Activated gamma-delta T cell treated with anti-CD3 and anti-CD28 coated beads, Interleukin-2, amount 50 U/mL, for 16 hours (primary cell): ENCODE data around the gene IRX2.

Experiments used
- DNase-seq: peaks from one replicate; pipeline ENCODE4 v3.0.0-alpha.2; 2020; ENCODE audit warnings: low read depth

IRX2 gene

DNA sequence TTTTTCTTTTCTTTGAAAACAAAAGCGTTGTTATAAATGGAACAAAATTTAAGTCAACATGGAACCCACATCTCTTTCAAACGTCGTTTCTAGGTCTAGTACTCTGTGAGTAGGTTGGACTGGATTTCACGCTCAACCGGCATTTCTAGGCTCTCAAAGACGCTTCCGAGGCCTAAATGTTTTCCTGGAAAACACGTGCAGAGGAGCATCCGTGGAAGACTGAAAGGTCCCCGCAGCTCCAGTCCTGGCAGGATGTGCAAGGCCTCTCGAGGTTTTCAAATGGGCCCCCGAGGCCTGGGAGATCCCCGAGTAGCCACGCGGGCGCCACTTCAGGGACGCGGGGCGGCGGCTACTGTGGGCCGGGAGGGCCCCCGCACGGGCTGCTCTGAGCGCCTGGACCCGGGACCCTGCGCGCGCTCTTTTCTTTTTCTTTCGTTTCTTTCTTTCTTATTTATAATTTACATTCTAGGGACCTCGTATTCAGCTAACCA, 4.2 kb upstream of the IRX2 start:
- no peak for DNase-seq

DNA sequence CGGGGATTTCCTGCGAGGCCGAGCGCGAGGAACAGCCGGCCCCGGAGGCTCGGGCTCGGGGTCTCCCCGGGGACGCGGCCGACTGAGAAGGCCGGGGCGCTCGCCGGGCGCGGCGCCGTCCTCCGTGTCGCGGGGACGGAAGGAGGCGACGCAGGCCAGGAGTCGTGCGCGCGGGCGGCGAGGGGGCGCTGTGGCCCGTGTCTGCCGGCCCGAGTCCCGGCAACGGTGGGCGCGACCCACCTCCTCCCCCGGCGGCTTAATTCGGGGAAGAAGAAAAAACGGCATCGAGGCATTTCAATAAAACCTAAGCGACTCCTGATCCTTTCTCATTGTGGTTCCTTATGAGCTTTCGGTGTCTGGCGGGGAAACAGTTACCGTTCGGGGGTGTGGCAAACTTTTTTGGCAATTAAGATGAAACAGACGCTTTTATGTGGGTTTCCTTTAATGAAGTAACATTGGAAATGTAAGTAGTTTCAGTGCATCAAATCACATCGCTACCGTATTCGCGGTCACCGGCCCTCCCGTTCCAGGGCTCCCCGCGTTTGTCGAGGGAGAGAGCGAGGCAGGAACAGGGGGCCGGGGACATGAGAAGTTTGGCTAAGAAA, 3.7 kb upstream of the IRX2 start:
- DNase-seq: no peak

DNA sequence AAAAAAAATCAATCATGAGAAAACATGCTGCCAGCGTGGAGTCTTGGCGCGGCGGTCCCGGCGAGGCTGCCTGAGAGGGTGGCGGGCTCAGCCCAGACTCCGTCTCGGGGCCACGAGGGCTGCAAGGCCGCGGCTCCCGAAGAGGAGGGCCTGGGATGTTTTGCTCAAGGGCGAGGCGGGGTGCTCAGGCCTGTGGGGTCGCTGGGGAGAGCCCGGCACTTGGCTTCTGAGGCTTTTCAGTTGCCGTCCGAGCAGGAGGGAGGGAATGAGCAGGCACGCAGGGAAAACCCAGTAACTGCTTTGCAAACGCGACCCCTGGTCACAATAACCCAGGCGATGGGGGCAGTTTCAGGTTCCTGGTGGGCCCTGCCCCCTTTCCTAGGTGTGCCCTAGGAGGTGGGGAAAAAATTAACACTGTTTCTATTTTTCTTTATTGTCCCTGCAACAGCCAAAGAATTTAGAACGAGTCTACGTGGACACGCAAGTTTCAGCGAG, 3.2 kb upstream of the IRX2 start:
- DNase-seq: no peak

DNA sequence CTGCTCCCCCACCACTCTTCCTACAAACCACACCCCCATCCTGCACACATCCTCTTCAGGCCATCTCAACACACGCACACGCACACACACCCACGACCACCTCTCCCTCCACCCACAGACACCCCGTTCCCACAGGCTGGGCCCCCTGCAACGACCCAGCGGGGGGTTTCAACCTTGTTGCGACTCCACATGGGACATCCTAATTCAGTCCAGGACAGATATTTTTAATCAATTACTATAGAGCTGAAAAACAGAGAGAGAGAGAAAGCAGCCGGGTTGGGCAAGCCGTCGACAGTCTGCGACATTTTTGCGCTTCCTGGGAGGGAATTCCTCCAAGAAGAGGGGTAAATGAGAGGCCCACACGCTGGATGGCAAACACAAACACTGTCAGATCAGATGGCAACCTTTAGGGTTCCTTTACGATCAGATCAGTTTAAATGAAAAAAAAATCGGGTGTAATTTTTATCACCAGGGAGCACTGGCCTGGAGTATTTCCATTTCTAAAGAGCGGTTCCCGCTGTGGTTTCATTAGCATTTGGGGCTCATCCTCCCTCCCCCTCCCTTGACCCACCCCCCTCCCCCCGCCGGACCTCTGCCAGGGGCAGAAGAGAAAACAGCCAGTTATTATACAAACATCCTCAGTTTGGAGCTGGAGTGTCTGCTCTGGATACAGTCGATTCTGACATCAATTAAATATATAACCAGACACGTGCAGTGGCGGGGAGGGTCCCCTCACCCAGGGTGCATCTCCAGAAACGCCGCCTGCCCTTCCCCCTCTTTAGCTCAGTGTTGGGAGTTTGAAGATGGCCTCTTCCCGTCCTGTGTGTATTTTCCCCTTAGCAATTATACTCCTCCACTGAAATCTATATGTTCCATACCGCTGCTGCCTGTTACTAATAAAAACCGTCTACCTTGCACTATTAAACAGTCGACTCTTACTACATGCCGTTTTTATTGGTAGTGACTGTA, 2.3 kb upstream of the IRX2 start:
- no peak for DNase-seq

DNA sequence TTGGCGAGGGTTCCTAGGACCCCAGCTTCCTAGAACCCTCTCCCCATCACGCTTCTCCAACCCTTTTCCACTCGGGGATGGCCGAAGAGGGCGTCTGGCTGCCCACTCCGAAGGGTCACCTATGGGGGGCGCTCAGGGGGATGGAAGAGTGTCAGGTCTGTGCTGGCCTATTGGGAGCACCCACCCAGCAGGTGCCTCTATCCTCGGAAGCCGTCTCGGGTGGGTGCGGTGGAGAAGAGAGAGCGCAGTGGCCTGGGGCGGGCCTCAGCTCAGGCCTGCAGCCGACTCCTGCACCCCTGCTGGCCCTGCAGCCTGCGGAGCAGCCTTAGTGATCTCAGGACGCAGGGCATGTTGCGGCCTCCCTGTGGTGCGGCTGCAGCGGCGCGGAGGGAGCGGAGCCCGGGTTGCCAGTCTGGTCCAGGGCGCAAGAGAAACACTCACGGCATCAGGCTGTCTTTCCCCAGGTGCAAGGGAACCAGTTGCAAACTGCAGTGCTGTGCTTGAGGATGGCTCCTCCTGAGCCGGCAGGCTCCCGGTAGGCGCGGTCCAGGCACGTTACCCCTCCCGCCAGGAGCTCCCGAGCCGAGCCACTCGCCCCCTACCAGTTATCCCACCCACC, 1.5 kb upstream of the IRX2 start:
- no peak for DNase-seq

DNA sequence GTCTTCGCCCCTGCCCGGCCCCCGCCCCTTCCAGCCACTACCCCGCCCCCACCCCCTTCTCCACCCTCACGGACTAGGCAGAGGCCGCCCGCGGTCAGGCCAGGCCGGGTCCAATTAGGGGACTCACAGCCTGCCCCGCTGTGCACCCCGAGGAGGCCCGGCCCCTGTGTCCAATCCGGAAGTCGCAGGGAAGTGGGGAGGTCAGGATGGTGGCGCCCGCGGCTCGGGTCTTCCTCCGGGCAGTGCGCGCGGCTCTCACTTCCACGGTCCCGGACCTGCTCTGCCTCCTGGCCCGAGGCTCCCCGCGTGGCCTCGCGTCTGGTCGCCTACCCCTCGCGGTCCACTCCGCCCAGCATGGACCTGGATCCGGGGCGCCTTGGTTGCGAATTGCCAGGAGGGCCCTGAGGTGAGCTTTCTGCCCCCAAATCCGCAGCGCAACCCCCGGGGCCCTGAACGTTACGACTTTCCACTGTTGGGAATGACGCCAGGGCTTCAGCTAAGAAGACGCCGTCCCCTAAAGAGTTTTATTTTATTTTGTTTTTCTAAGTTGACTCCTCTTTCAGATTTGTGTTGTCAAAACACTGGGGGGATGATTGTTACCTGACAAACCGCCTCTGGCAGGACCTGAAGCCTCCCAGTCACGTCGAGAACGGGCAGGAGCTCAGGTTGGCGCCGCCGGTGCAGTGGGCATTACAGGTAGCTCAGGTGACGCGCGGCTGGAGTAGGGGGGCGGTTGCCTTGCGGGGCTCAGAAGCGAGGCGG, 763 bp upstream of the IRX2 start:
- DNase-seq: no peak

DNA sequence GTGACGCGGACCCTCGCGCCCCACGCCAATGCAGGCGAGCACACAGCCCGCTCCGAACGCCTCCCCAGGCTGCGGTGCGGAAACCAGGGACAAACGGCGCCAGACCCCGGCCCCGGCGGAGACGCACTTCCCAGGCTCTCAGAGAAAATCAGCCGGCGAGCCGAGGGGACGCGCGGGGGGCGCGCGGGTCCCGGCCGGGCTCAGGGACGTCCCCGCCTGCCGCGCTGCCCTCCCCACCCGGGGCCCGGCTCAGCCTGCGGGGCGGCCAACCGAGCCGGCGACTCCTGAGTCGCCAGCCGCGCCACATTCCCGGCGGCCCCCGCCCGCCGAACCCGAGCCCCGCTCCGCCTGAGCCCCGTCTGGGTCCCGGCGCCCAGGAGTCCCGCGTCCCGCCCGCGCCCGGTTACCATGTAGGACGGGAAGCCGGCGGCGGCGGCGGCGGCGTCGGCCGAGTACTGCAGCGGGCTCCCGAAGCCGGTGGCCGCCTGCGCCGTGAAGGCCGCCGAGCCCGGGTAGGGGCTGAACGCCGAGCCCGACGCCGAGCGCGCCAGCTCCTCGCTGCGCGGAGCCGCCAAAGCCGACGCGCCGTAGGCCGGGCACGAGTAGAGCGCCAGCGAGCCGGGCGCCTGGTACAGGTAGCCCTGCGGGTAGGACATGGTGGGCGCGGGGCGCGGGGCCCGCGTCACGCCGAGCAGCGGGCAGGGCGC, 566 bp downstream of the IRX2 start:
- DNase-seq: no peak

DNA sequence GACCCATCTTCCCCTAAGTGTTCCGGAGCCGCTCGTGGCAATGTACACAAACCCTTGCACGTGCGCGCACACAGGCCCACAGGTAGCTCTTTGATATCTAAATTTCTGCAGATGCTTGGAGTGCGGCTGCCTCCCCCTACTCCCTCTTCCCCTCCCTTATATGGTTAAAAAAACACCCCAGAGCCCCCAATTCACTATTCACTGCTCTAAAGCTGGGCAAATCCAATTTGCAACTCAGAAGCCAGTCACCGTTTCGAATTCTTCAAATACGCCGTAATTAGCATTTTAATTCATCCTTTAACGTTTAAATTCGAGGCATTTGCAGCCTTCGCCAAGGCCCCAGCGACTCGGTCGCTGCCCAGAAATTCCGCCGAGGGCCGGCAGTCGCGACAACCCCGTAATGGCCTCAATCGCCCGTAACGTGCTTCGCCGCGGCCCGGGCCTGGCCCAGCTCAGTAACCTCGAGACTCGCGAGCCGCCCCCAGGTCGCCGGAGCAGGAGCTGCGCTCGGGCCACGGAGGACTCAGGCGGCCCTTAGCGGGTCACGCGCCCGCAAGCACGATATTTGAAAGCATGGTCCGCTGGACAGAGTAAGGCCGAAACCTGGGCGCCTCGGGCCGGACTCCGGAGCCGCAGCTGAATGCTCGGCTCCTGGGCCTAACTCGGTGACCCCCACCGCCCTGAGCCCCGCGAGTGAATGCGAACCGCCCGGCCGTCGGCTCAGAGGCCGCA, 1.3 kb downstream of the IRX2 start:
- no peak for DNase-seq

DNA sequence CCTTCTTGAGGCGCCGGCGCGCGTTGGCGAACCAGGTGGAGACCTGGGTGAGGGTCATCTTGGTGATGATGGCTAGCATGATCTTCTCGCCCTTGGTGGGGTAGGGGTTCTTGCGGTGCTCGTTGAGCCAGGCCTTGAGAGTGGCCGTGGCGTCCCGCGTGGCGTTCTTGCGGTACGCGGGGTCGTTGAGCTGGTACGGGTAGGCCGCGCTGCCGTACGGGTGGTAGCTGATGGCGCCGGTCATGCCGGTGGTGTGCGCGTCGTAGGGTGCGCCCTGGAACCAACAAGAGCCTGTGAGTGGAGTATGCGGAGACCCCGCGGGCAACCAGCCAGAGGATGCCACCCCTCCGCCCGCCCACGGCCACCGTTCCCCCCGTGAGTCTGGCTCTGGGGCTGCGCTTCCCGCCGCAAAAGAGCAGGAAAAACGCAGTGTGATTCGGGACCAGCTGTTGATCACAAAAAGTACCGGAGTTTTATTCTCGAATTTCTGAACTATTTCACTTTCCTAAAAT, 1.9 kb downstream of the IRX2 start:
- no peak for DNase-seq

DNA sequence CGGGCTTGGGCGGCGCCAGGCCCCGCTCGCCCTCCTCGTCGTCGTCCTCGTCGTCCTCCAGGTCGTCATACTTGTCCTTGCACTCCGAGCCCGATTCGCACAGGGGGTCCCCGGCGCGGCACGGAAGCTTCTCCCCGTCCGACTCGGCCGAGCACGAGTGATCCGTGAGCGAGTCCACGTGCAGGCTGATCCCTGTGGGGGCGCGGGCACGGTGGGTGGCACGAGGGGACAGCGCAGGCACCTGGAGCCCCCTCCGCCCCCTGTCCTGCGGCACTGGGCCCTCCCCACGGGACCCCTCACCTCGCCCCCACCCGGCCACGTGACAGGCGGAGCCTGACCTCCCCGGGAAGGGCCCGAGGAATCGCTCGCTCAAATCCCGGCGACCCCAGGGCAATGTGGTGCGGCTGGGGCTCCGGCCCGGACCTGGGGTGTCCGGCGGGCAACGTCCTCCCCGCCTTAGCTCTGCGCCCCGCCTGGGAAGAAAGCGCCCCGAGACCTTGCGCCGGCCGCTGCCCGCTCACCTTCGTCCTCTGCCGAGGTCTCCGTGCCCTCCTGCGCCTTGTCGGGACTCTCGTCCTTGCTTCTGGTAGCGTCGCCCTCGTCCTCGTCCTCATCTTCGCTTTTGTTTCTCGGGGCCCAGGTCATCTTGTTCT, 2.5 kb downstream of the IRX2 start:
- no peak for DNase-seq

DNA sequence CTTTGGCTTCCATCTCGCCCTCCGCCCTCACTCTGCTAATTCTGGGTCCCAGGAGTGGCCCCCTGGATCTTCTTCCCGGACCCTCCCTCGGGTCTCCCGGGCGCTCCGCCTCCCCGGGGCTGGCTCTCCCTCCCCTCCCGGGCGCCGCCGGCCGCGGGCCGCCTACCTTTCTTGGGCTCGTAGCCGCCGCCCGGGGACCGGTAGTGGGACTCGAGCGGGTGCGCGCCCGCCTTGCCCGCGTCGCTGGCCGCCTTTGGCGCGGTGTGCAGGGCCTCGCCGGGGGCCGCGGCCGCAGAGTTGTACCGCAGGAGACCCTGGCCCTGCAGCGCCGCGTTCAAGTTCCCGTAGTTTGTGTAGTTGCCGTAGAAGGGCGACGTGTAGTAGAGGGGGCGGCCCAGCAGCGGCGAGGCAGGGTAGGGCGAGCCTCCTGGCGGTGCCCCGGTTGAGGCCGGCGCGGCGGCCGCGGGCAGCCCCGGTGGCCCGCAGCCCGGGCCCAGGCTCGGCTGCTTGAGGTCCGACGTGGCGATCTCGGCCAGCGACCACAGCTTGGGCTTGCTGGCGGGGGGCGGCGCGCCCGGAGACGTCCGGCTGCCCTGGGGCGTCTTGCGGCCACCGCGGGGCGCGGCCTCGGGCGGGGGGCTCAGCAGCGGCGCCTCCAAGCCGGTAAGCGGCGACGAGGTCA, 3.2 kb downstream of the IRX2 start:
- no peak for DNase-seq

DNA sequence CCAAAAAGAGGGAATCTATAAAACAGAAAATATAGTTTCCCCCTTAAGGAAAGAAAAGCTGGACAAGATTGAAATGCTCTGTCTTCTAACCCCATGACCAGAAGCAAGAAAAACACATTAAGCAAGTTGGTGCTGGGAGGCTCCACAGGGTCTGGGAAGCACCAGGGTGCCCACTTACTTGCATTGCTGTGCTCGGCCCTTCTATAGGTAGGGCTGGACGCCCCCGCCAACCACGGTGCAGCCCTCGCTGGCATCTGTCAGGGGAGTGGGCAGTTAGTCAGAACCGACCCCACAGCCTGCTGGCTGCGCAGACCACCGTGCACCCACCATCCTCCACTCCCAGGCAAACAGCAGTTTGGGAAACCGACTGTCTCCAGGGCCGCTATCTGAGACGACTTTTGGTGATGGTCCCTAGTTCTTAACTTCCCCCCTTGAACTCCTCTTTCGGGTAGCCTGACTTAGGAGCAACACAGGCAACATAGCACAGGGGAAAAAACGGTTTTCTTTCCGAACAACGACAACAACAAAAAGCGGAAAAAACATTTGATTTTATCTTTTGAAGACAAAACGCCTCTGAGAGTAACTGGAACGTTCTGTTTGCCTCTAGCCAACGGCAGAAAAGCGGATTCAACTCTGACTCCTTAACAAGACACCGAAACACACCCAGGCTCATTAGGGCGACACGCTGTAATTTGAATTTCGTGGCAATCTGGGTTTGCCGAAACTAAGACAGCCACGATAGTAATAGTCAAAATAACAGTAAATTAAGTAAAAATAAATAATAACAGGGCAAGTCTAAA, 3.9 kb downstream of the IRX2 start:
- DNase-seq: no peak

DNA sequence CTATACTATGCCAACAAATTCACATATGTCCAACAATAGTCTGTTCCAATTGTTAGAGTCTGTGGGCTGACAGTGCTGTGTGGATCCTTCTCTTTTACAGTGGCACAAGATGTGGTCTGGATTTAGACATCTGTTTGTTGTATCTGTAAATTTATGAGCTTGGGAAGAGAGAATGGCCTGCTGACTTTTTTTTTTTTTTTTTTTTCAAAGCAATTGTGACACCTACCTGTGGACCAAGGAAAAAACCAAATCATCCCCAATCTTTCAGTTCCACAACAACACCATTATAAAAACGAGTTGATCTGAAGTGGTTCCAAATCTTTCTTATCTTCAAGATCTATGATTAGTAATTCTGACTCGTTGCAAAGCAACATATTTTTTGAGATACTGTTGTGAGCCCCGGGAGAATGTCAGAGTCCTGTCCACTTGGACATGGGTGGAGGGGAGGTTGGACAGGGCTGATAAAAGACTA, 4.9 kb downstream of the IRX2 start:
- no peak for DNase-seq

DNA sequence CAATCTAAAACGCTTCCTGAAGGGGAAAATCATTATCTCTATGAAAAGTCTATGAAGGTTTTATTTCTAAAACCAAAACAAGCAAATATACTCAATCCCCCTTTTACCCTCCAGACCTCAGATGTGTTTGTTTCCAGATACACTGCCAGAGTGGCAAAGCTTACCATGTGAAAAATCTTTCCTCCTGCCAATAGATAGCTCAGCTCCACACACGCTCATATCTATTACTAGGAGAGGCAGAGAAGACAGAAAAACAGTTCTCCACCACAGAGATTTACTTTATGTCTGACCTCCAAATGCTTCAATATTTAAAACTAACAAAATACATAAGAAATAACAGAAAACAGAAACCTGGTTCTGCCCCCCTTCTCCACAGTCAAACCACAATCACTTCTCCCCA, 7.0 kb downstream of the IRX2 start:
- no peak for DNase-seq

DNA sequence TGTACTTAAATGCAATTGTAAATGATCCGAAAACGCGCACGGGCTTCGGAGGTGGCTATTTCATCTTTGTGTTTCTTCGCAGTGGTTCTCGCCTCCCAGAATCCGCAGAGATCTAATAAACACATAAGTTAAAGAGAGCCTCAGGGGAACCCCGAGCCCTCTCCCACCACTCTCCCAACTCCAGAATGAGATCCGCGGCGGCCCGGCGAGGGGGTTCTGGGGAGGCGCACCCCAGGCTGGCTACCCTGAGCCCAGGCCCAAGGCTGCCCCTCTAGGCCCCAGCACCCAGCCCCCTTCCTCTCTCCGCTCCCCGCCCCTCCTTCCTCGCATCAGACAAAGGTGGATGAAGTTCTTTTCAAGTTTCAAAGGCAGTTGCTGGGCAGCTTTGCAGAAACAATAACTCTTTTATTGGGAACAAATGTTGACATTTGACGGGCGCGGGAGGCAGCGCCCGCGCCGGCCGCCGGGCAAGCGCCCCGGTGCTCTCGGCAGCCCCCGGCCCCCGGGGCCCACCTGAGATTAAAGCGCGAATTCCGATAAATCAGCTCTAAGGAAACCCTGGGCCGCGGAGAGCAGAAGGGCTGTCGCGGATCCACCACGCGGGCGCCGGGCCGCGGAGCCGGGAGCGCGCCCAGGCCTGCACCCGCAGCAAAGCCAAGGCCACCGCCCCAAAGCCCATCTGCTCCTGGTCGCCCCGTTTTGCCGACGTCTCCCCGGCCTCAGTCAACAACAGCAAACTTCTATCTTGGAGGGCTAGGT, 8.4 kb downstream of the IRX2 start:
- no peak for DNase-seq

DNA sequence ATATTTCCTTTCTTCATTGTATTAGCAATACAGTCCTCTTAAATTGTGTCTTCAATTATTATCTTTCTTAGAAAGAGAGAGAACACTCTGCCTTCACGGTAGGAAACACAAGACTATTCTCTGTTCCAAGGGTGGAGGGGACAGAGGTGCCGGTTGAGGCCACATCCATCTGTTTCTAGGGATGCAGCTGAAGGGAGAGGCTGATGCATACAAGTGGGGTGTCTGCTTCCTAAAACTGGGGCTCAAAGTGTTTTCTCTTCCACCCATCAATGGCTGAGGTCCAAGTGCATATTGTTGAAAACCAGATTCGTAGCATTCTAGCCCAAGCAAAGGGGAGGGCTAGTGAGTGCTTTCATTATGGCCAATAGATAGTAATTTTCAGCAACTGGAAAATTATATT, 9.5 kb downstream of the IRX2 start:
- no peak for DNase-seq

DNA sequence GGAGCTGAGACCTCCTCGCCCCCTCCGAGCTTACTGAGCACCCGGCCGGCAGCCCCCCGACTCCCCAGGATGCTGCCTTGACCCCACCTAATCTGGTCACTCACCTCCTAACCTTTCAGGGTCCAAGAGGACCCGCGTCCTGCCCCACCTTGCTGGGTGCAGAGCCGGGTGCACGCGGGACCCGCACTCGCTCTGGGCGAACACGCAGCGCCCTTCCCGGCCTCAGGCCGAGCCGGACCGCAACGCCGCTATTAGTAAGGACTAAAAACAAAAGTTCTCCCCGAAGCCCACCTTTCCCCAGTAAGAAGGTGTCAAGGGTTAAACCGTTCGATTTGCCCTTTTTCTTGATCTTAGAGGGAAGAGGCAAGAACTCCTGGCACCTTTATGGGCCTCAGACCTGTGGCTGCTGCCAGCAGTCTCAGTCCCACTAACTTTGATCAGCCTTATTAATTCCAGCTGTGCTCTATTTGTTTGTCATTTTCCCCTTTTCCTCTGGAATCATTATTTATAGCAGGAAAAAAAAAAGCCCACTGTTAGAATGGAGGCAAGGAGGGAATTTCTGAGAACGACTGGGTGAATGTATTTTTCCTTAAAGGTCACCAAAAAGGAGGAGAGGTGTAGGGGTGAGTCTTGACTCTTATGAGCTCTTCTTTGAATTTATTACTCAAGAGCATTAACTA, 10.5 kb downstream of the IRX2 start:
- DNase-seq: no peak
